Prostate gland (tissue), 2 donors: Measurements from ENCODE around the gene ZNF276. TPM values are rescaled to one million over a fixed set of nuclear protein-coding genes. Genes with fewer than 3 reads are reported as not detected.
"Not testable (repeated sequence)": the region's sequence is repeated elsewhere in the genome, so short reads cannot be mapped to it uniquely, and the experiment has no call there.

ENCODE experiments used
- DNase-seq: peaks from one replicate; pipeline ENCODE4 v3.0.0-alpha.2; 2019; ENCODE audit warnings: low spot score
- H3K27ac ChIP-seq, 2 donors: fragments of 200-600 bp; sonication (generic); 2 replicates each; pipeline ENCODE4 v1.5.1; 2017 to 2019
- H3K27me3 ChIP-seq: fragments of 200-600 bp; sonication (generic); replicated peaks from 2 replicates; pipeline ENCODE4 v1.5.1; 2019; ENCODE audit not compliant: insufficient read depth
- H3K36me3 ChIP-seq, 2 donors: fragments of 200-600 bp; sonication (generic); 1 replicate in 1 of 2; 2 replicates in 1 of 2; pipeline versions ENCODE4 v1.5.1 to v1.8.1; 2017 to 2019
- H3K4me1 ChIP-seq: fragments of 200-600 bp; sonication (generic); replicated peaks from 2 replicates; pipeline ENCODE4 v1.5.1; 2019
- H3K4me3 ChIP-seq, 2 donors: fragments of 200-600 bp; sonication (generic); 2 replicates each; pipeline ENCODE4 v1.5.1; 2017 to 2019
- H3K9me3 ChIP-seq: fragments of 200-600 bp; sonication (generic); 2 replicates; pipeline ENCODE4 v1.5.1; 2017
- CTCF ChIP-seq, 4 experiments: fragments of 200-600 bp in 2 of 4; fragments of 450-650 bp in 2 of 4; sonication (generic) in 2 of 4; IDR thresholded peaks; 1 replicate in 3 of 4; 2 replicates in 1 of 4; pipeline ENCODE4 v1.5.1; 2016 to 2019; ENCODE audit warnings: antibody characterized with exemption in 4 of 4, mild to moderate bottlenecking in 2 of 4, moderate library complexity in 2 of 4
- POLR2A ChIP-seq: fragments of 450-650 bp; IDR thresholded peaks from one replicate; pipeline ENCODE4 v1.6.1; 2016; ENCODE audit warnings: antibody characterized with exemption, mild to moderate bottlenecking
- POLR2AphosphoS5 ChIP-seq: sonication (generic); formaldehyde crosslinking; IDR thresholded peaks from one replicate; pipeline ENCODE4 v1.6.1; 2017; ENCODE audit warnings: antibody characterized with exemption
- WGBS: methylation state at CpG from one replicate; pipeline ENCODE4 v1.1.5; 2018; 5-methylcytosine and 5-hydroxymethylcytosine counted together
- intact Hi-C: fragments of 100-400 bp; cut with DNase I; formaldehyde crosslinking; loops from one replicate; pipeline ENCODE4 v1.14.2; 2022
- total RNA-seq, 2 donors: library from RNA; depleted of rRNA; stranded (reverse); fragments of >200 nt; gene quantifications; one replicate each; pipeline ENCODE4 v1.1.0, GENCODE V29; 2016

ZNF276 gene
- total RNA-seq, 2 donors from 2014 or later, result 18.4 to 46.1 TPM

GRCh38 chr16:89779231-89779908 lies 58.0 kb downstream of the ZNF276 start:
- no peak for TF ChIP-seq POLR2AphosphoS5
- TF ChIP-seq CTCF (IDR thresholded peaks at IDR 0.05), result no peak
- TF ChIP-seq POLR2A, result no peak
- DNase-seq, result no peak
- Histone ChIP-seq H3K27ac (no peak overlapping the region), H3K4me3 (no peak overlapping the region), H3K9me3 (no peaks in the 10 kb centered on the region), H3K4me1 (no peaks in the 10 kb centered on the region), H3K36me3 (no peaks in the 10 kb centered on the region), H3K27me3 (no peaks in the 10 kb centered on the region)
- intact Hi-C loops, result no loop called here
- WGBS, result 87% methylated on average over 13 of the region's 13 CpGs

- H3K27ac ChIP-seq, result no peak overlapping the region
- intact Hi-C loops, result no loop called here
- no peaks in the 10 kb centered on the region for H3K27me3 ChIP-seq
- TF ChIP-seq CTCF (IDR thresholded peaks at IDR 0.05) (no peak), POLR2AphosphoS5 (no peak), POLR2A (no peak)
- H3K9me3 ChIP-seq, result no peaks in the 10 kb centered on the region
- WGBS, result 96% methylated on average over 6 of the region's 6 CpGs
- H3K4me3 ChIP-seq, result no peak overlapping the region
- no peaks in the 10 kb centered on the region for H3K4me1 ChIP-seq
- no peak for DNase-seq
- H3K36me3 ChIP-seq, result no peaks in the 10 kb centered on the region
Observed at GRCh38 chr16:89779909-89780305, 58.6 kb downstream of the ZNF276 start.

- no peak for TF ChIP-seq POLR2AphosphoS5
- Histone ChIP-seq H3K4me1 (no peaks in the 10 kb centered on the region), H3K9me3 (no peaks in the 10 kb centered on the region), H3K27me3 (no peaks in the 10 kb centered on the region), H3K4me3 (no peak overlapping the region), H3K36me3 (no peaks in the 10 kb centered on the region), H3K27ac (no peak overlapping the region)
- no peak for DNase-seq
- intact Hi-C loops, result no loop called here
- 89% methylated on average over 6 of the region's 6 CpGs for WGBS
Observed at GRCh38 chr16:89782489-89782888, 61.2 kb downstream of the ZNF276 start.

- H3K27ac ChIP-seq, H3K4me3 ChIP-seq, H3K9me3 ChIP-seq, H3K4me1 ChIP-seq, H3K36me3 ChIP-seq, intact Hi-C loops, DNase-seq, H3K27me3 ChIP-seq: not testable (repeated sequence)
- WGBS, result 95% methylated on average over 6 of the region's 6 CpGs
Observed at GRCh38 chr16:89783952-89784351, 62.6 kb downstream of the ZNF276 start.

- Histone ChIP-seq H3K9me3 (no peaks in the 10 kb centered on the region), H3K27ac (no peak overlapping the region), H3K27me3 (no peaks in the 10 kb centered on the region), H3K36me3 (no peaks in the 10 kb centered on the region), H3K4me1 (no peaks in the 10 kb centered on the region), H3K4me3 (no peak overlapping the region)
- no peak for TF ChIP-seq CTCF (IDR thresholded peaks at IDR 0.05)
- no peak for TF ChIP-seq POLR2AphosphoS5
- no peak for TF ChIP-seq POLR2A
- DNase-seq, result no peak
- WGBS, result 80% methylated on average over 7 of the region's 7 CpGs
- intact Hi-C loops, result no loop called here
Observed at GRCh38 chr16:89784406-89784805, 63.1 kb downstream of the ZNF276 start.

- Histone ChIP-seq H3K9me3 (no peaks in the 10 kb centered on the region), H3K27me3 (no peaks in the 10 kb centered on the region), H3K4me1 (no peaks in the 10 kb centered on the region), H3K4me3 (no peak overlapping the region), H3K27ac (no peak overlapping the region), H3K36me3 (no peaks in the 10 kb centered on the region)
- 93% methylated on average over 11 of the region's 11 CpGs for WGBS
- intact Hi-C loops, result no loop called here
- TF ChIP-seq POLR2AphosphoS5 (no peak), CTCF (IDR thresholded peaks at IDR 0.05) (no peak), POLR2A (no peak)
- DNase-seq, result no peak
Observed at GRCh38 chr16:89785523-89786155, 64.3 kb downstream of the ZNF276 start.
